Mesodermal cell (in vitro differentiated cells): ENCODE results near the gene TRAF1.

ENCODE experiments used
- H3K27ac ChIP-seq: 2 replicates; pipeline ENCODE4 v1.7.0; 2013; ENCODE audit warnings: mild to moderate bottlenecking, low read depth, low read length, moderate library complexity; ENCODE audit not compliant: severe bottlenecking
- H3K36me3 ChIP-seq: 2 replicates; pipeline ENCODE4 v1.7.1; 2013; ENCODE audit warnings: mild to moderate bottlenecking, low read length, moderate library complexity; ENCODE audit not compliant: control insufficient read depth, insufficient read depth
- H3K4me1 ChIP-seq: one replicate; pipeline ENCODE4 v1.7.1; 2013; ENCODE audit warnings: mild to moderate bottlenecking, low read length; ENCODE audit not compliant: insufficient read depth, control insufficient read depth, poor library complexity, severe bottlenecking
- H3K4me3 ChIP-seq: 2 replicates; pipeline ENCODE4 v1.7.0; 2013; ENCODE audit warnings: low read length, control low read depth, mild to moderate bottlenecking; ENCODE audit not compliant: insufficient read depth, poor library complexity, severe bottlenecking; ENCODE audit errors: extremely low read depth
- H3K9me3 ChIP-seq: 2 replicates; pipeline ENCODE4 v1.7.1; 2013; ENCODE audit warnings: mild to moderate bottlenecking, low read length, moderate library complexity; ENCODE audit not compliant: control insufficient read depth
- WGBS, 2 experiments: methylation state at CpG; one replicate each; pipeline ENCODE4 v1.1.5; 2013; ENCODE audit warnings: missing lambda C conversion rate in 2 of 2; ENCODE audit not compliant: insufficient coverage in 2 of 2; 5-methylcytosine and 5-hydroxymethylcytosine counted together

The TRAF1 gene

DNA sequence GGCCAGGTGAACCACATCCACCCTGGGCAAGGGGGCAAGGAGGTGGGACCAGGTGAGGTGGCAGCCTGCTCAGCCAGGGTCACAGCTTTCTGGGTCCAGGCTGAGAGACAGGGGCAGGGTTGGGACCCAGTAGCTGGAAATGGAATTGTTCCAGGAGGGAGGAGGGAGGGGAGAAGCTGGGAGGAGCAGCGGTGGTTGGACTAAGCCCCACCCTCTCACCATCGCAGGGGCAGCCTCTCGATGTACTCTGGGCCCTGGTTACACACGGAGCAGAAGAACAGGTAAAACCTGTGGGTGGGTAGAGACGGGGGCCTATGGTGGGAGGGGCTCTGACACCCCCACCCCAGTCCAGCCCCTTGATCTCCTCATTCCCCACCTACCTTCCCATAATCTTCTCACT is 60.8 kb downstream of the TRAF1 start:
- no peak overlapping the region for H3K27ac ChIP-seq
- H3K4me3 ChIP-seq: no peak overlapping the region
- peaks cover 80% of the 10 kb centered on the region for H3K36me3 ChIP-seq
- no peaks in the 10 kb centered on the region for H3K4me1 ChIP-seq
- WGBS, 2 experiments: 60% methylated on average over 1 of the region's 5 CpGs; no CpG with 5 or more reads in 1 of the 2 experiments
- H3K9me3 ChIP-seq: no peaks in the 10 kb centered on the region

DNA sequence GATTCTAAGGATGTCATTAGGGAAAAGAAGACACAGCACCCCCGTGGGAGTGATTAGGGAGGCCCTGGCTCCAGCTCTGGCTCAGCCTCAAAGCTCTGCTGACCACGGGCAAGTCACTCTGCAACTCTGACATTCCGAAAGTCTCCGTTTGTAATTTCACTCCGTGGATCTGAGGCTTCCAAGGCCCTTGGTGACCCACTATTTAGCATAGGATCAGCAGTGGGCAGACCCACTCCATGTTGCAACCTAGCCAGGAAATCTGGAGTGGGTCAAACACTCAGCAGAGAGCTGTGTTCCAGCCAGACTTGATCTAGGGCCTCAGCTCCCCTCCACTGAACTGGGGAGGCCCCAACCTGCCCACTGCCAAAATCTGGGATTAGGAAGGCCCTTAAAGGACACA is 61.4 kb downstream of the TRAF1 start:
- 85 to 92% methylated on average over 5 of the region's 5 CpGs for WGBS, 2 experiments
- H3K4me3 ChIP-seq: no peak overlapping the region
- no peaks in the 10 kb centered on the region for H3K4me1 ChIP-seq
- H3K27ac ChIP-seq: no peak overlapping the region
- peaks cover 81% of the 10 kb centered on the region for H3K36me3 ChIP-seq
- H3K9me3 ChIP-seq: no peaks in the 10 kb centered on the region

DNA sequence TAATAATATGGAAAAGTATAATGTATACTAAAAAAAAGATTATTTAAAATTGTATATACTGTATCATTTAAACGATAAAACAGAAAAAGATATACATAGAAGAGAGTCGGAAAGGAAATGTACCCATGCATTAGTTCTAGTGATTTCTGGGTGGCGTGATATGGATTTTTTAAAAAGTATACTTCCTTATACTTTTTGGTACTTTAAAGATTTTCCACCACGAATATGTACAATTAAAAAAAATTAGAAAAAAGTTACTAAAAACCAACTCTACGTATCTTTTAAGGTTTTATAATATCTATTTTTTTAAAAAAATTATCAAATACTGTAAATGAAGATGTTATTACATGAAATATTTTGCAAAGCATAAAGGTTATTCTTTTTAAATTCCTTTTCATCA is 61.9 kb downstream of the TRAF1 start:
- peaks cover 81% of the 10 kb centered on the region for H3K36me3 ChIP-seq
- no peak overlapping the region for H3K4me3 ChIP-seq
- no peak overlapping the region for H3K27ac ChIP-seq
- no peaks in the 10 kb centered on the region for H3K4me1 ChIP-seq
- no peaks in the 10 kb centered on the region for H3K9me3 ChIP-seq
- WGBS, 2 experiments: no CpG with 5 or more reads among the region's 5 CpGs

DNA sequence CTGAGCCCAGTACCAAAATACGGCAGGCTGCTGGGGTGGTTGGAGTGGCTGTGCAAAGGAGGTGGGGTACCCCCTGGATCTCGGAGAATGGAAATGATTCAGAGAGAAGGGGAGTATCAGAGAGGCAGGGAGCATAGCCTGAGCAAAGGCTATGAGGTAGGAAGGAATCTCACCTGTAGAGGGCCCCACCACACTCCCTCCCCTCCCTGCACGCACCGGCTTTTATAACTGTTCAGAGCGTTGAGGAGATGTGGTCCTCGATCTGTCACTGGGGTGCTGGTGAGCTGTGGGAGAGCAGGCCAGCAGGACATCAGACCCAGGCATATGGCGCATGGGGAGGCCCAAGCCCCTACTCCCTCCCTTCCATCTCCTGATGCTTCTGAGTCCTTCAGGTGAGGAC is 62.8 kb downstream of the TRAF1 start:
- Histone ChIP-seq H3K4me1 (no peaks in the 10 kb centered on the region), H3K27ac (no peak overlapping the region), H3K9me3 (no peaks in the 10 kb centered on the region), H3K36me3 (peaks cover 82% of the 10 kb centered on the region), H3K4me3 (no peak overlapping the region)
- 80 to 95% methylated on average over 2 of the region's 7 CpGs for WGBS, 2 experiments

DNA sequence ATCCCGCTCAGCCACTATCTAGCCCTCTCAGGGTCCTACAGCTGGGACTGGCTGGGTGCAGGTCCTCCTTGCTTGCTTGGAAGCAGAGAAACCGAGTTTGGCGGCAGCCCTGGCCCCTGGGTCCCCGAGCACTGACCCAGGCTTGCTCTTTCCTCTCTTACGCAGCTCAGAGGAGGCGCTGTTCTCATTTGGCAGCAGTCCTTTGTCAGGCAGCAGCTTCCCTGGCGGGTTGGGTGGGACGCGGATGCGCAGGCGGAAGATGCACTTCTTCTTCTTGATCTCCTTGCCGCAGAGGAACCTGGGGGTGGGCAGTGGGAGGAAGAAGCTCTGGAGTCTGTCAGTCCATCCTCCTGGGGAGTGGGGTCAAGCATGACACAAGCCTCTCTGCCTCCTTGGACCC is 64.1 kb downstream of the TRAF1 start:
- Histone ChIP-seq H3K9me3 (no peaks in the 10 kb centered on the region), H3K27ac (no peak overlapping the region), H3K4me3 (no peak overlapping the region), H3K36me3 (peaks cover 92% of the 10 kb centered on the region), H3K4me1 (no peaks in the 10 kb centered on the region)
- 89 to 94% methylated on average over 10 to 12 of the region's 12 CpGs for WGBS, 2 experiments

DNA sequence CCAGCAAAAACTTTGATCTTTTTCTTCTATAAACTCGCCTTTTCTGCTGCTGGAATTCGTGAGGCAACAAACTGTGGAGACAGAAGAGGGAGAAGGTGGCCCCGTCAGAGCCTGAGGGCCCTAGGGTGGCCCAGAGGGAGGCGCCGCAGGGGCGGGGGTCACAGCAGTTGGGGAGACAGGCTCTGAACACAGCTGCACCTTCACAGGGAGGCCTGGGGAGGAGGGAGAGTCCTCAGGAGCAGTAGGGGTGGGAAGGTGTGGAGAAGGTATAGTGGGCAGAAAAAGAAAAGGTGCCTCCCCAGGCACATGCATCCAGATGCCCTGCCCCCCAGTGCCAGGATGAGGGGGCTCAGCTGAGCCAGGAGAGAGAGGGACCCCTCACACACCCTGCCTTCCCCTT is 64.7 kb downstream of the TRAF1 start:
- Histone ChIP-seq H3K27ac (no peak overlapping the region), H3K4me3 (no peak overlapping the region), H3K36me3 (peaks cover 89% of the 10 kb centered on the region), H3K9me3 (no peaks in the 10 kb centered on the region), H3K4me1 (no peaks in the 10 kb centered on the region)
- WGBS, 2 experiments: 100% methylated on average over 2 to 4 of the region's 6 CpGs

DNA sequence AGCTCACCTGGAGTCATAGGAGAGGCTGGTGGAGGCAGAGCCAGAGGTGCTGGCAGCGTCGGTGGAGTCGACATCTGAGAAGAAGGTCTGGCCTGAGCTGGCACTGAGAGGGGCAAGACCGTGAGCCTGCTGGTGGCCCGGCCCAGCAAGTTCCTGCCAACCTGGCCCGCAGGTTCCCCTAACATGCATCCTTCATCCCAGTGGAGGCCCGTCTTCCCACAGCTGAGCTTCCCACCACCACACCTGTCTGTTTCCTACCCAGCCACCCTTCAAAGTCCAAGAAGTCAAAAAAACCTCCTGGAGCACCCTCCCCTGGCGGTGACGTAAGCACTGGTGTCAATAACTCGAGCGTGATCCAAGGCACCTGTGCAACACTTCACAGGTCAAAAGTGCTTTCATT is 66.5 kb downstream of the TRAF1 start:
- Histone ChIP-seq H3K9me3 (no peaks in the 10 kb centered on the region), H3K36me3 (peaks cover 74% of the 10 kb centered on the region), H3K27ac (no peak overlapping the region), H3K4me3 (no peak overlapping the region), H3K4me1 (no peaks in the 10 kb centered on the region)
- 95 to 97% methylated on average over 9 to 11 of the region's 11 CpGs for WGBS, 2 experiments

DNA sequence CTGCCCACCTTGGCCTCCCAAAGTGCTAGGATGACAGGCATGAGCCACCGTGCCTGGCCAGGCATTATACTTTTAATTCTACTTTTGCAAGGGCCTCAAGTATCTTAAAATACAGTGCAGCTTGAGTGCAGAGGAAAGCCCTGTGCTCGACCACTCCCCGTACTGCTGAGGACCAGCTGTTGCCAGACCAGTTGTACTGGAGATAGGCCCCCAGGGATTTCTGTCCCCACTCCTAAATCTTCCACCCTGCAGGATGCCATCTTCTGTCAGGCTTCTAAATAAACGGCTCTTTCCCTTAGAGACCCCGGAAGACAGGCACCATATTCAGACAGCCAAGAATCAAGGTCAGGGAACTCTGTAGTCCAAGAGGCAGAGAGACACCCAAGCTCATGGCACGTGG is 67.2 kb downstream of the TRAF1 start:
- Histone ChIP-seq H3K4me1 (no peaks in the 10 kb centered on the region), H3K9me3 (no peaks in the 10 kb centered on the region), H3K4me3 (no peak overlapping the region), H3K36me3 (peaks cover 79% of the 10 kb centered on the region), H3K27ac (no peak overlapping the region)
- WGBS, 2 experiments: 94 to 98% methylated on average over 6 of the region's 6 CpGs

DNA sequence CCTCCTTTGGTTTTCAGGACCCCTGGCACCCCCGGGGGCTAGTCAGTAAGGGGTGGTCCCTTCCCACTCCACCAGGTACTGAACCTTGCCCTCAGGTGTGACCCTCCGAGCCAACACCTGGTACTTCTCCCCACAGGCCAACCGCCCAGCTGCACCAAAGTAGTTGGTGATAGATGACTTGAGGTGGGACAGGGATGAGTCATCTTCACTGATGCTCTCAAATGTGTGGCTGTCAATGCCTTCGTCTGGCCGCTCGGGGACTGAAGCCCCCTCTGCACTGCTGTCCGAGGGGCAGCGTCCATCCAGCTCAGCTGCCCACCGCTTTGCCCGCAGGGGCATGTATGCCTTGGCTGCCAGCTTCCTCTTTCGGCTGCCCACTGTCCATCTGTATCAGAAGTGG is 68.7 kb downstream of the TRAF1 start:
- Histone ChIP-seq H3K27ac (no peak overlapping the region), H3K9me3 (no peaks in the 10 kb centered on the region), H3K4me3 (no peak overlapping the region), H3K4me1 (peaks cover 5% of the 10 kb centered on the region), H3K36me3 (peaks cover 68% of the 10 kb centered on the region)
- 90 to 91% methylated on average over 2 to 7 of the region's 11 CpGs for WGBS, 2 experiments

DNA sequence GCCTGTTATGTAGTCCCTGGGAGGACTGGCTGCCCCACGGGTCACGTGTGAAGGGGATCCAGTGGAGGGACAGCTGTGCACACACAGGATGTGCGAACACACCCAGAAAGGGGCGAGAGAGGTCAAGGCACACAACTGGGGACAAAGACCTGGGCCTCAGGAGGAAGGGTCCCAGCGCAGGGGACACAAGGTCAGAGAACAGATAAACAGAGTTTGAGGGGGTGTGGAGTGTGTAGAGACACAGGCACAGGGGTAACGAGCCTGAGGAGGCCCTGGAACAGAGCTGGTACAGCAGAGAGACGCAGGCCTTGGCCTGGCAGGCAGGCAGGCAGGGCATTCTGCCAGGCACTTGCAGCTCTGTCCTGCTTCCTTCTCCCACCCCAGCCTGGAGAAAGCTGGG is 69.1 kb downstream of the TRAF1 start:
- Histone ChIP-seq H3K4me1 (peaks cover 9% of the 10 kb centered on the region), H3K27ac (no peak overlapping the region), H3K36me3 (peaks cover 65% of the 10 kb centered on the region), H3K4me3 (no peak overlapping the region), H3K9me3 (no peaks in the 10 kb centered on the region)
- WGBS, 2 experiments: 92 to 93% methylated on average over 5 to 7 of the region's 7 CpGs

DNA sequence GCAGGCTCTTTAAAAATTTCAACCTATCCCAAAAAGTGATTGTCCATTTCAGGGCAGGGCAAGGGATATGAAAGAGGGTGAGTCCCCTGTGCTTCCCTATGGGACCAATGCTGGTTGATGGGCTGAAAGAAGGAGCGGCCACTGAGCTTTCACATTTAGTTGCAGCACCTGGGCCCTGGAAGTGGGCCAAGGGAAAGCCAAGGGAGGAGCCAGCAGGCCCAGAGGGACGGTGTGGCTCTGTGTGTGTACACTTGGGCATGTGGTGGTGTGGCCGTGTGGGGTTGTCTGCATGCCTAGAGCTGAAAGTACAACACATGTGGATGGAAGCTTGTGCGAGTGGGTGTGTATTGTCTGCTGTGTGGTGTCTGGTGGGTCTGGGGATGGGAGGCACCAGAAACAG is 69.9 kb downstream of the TRAF1 start:
- peaks cover 57% of the 10 kb centered on the region for H3K36me3 ChIP-seq
- H3K4me1 ChIP-seq: peaks cover 17% of the 10 kb centered on the region
- H3K4me3 ChIP-seq: no peak overlapping the region
- no peak overlapping the region for H3K27ac ChIP-seq
- no peaks in the 10 kb centered on the region for H3K9me3 ChIP-seq
- whole genome bisulfite sequencing, 2 experiments: 94% methylated on average over 3 of the region's 4 CpGs; no CpG with 5 or more reads in 1 of the 2 experiments
